ENCODE measurements around the gene SLF2. TPM values are rescaled to one million over a fixed set of nuclear protein-coding genes. Genes with fewer than 3 reads are reported as not detected.

SLF2 gene
- total and polyA plus RNA-seq, 2 of the 13 experiments (the other 11 are each of a cell fraction or from before 2014, with no cell fraction given): 12.2 to 48.1 TPM

GRCh38 chr10:100912605-100913469 lies at the start of gene SLF2 (continued):
- TF ChIP-seq RBM22 (optimal IDR thresholded peaks at IDR 0.05; ENCODE audit: low read length): peak; percentile 30
- no peak for TF ChIP-seq ZNF326 (CRISPR knock-in tag; IDR thresholded peaks at IDR 0.05; ENCODE audit: borderline replicate concordance)
- peak; percentile 86 for TF ChIP-seq ZFP37 (CRISPR knock-in tag; IDR thresholded peaks at IDR 0.05; ENCODE audit: borderline replicate concordance)
- TF ChIP-seq, protein P1, sequence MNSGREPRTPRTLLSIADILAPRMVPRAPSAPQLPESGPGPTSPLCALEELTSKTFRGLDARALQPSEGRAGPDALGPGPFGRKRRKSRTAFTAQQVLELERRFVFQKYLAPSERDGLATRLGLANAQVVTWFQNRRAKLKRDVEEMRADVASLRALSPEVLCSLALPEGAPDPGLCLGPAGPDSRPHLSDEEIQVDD (CRISPR knock-in tag; IDR thresholded peaks at IDR 0.05; ENCODE audit: borderline replicate concordance): no peak
- peak; percentile 87 for TF ChIP-seq ZSCAN21 (CRISPR knock-in tag; IDR thresholded peaks at IDR 0.05; ENCODE audit: borderline replicate concordance)
- peak; percentile 59; the same call in 1 of the 2 replicates for TF ChIP-seq RARA (CRISPR knock-in tag; IDR thresholded peaks at IDR 0.05)
- TF ChIP-seq, protein P2, sequence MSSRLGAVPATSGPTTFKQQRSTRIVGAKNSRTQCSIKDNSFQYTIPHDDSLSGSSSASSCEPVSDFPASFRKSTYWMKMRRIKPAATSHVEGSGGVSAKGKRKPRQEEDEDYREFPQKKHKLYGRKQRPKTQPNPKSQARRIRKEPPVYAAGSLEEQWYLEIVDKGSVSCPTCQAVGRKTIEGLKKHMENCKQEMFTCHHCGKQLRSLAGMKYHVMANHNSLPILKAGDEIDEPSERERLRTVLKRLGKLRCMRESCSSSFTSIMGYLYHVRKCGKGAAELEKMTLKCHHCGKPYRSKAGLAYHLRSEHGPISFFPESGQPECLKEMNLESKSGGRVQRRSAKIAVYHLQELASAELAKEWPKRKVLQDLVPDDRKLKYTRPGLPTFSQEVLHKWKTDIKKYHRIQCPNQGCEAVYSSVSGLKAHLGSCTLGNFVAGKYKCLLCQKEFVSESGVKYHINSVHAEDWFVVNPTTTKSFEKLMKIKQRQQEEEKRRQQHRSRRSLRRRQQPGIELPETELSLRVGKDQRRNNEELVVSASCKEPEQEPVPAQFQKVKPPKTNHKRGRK (CRISPR knock-in tag; IDR thresholded peaks at IDR 0.05): no peak
- no peak; a peak in 1 of 4 replicates for TF ChIP-seq EP300 (IDR thresholded peaks at IDR 0.05; ENCODE audit: low read depth in 2 of 2, low read length in 2 of 2)
- TF ChIP-seq EP300 (CRISPR knock-in tag; IDR thresholded peaks at IDR 0.05; ENCODE audit: borderline replicate concordance): peak; percentile 58
- no peak for TF ChIP-seq ZFP1 (CRISPR knock-in tag; IDR thresholded peaks at IDR 0.05)
- TF ChIP-seq HOXD1 (CRISPR knock-in tag; IDR thresholded peaks at IDR 0.05): peak; percentile 68
- no peak for TF ChIP-seq NCOA5 (CRISPR knock-in tag; IDR thresholded peaks at IDR 0.05)
- no peak for TF ChIP-seq ZKSCAN1 (IDR thresholded peaks at IDR 0.05; ENCODE audit: low read length)
- peak; percentile 97 for TF ChIP-seq ZNF430 (CRISPR knock-in tag; IDR thresholded peaks at IDR 0.05)
- TF ChIP-seq MAX (IDR thresholded peaks at IDR 0.05): peak; percentile 97
- no peak for TF ChIP-seq GTF3A (CRISPR knock-in tag; conservative IDR thresholded peaks at IDR 0.05)
- no peak for TF ChIP-seq TBX3 (IDR thresholded peaks at IDR 0.05; ENCODE audit: borderline replicate concordance)
- peak; percentile 67; the same call in 1 of the 2 replicates for TF ChIP-seq FOXO1 (CRISPR knock-in tag; IDR thresholded peaks at IDR 0.05)
- TF ChIP-seq ASH2L (IDR thresholded peaks at IDR 0.05; ENCODE audit: insufficient read length, low read depth, low read length): peak; percentile 88
- TF ChIP-seq, protein P3, sequence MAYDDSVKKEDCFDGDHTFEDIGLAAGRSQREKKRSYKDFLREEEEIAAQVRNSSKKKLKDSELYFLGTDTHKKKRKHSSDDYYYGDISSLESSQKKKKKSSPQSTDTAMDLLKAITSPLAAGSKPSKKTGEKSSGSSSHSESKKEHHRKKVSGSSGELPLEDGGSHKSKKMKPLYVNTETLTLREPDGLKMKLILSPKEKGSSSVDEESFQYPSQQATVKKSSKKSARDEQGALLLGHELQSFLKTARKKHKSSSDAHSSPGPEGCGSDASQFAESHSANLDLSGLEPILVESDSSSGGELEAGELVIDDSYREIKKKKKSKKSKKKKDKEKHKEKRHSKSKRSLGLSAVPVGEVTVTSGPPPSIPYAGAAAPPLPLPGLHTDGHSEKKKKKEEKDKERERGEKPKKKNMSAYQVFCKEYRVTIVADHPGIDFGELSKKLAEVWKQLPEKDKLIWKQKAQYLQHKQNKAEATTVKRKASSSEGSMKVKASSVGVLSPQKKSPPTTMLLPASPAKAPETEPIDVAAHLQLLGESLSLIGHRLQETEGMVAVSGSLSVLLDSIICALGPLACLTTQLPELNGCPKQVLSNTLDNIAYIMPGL (CRISPR knock-in tag; IDR thresholded peaks at IDR 0.05; ENCODE audit: borderline replicate concordance in 1 of 2, low read depth in 1 of 2): peak in 1 of 2 experiments; percentile 61; a peak in 2 of 4 replicates
- TF ChIP-seq SPEN (CRISPR knock-in tag; IDR thresholded peaks at IDR 0.05; ENCODE audit: low read depth): peak; percentile 76
- no peak for TF ChIP-seq ZNF30 (CRISPR knock-in tag; IDR thresholded peaks at IDR 0.05)
- TF ChIP-seq U2AF2 (IDR thresholded peaks at IDR 0.05; ENCODE audit: low read depth, low read length): no peak
- TF ChIP-seq ZNF572 (CRISPR knock-in tag; IDR thresholded peaks at IDR 0.05): no peak

Measured in HepG2 (cell line).